Activated CD8-positive, alpha-beta memory T cell treated with anti-CD3 and anti-CD28 coated beads, Interleukin-2, amount 50 U/mL, for 1 hour (primary cell): Measurements from ENCODE around the gene DROSHA.

Experiments
- DNase-seq: peaks from one replicate; pipeline ENCODE4 v3.0.0-alpha.2; 2020; ENCODE audit errors: extremely low read depth

Gene DROSHA

DNA sequence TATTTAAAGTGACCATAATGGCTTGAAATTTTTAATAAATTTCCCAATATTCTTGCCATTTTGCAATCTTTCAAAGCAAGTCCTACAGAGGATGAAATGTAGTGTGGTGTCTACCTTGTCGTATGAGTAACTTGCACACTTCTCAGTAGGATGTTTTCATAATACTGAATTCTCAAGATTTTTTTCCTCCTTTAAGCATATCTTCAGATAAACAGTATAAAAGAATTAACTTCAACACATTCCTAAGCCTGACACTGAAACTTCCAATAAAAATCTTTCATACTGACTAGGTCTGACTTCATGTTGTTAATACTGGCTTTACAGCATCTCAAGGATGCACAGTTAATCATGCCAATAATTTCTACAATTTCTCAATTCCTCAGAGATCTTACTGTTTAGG lies 62.0 kb downstream of the DROSHA start:
- no peak for DNase-seq

DNA sequence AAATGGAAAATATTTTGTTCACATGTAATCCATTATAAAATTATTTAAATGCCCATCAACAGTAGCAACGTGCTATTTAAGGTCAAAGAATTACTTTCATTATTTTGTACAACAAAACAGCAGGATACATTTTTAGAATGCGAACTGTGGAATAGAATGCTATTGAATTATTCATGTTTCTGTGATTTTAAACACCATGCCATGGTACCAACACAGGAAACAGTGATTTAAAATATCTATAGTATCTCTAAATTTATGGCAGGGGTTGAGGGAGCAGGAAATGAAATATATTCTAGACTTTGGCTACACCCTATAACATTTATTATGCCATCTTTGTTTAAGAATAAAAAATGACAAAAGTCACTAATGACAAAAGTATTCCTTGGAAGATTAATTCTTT lies 62.4 kb downstream of the DROSHA start:
- no peak for DNase-seq

GRCh38 chr5:31465291-31465690 lies 66.6 kb downstream of the DROSHA start:
- DNase-seq = no peak

- no peak for DNase-seq
These were observed 67.8 kb downstream of the DROSHA start for GRCh38 chr5:31464081-31464480.

- no peak for DNase-seq
These were observed 68.5 kb downstream of the DROSHA start for GRCh38 chr5:31463351-31463750.

DNA sequence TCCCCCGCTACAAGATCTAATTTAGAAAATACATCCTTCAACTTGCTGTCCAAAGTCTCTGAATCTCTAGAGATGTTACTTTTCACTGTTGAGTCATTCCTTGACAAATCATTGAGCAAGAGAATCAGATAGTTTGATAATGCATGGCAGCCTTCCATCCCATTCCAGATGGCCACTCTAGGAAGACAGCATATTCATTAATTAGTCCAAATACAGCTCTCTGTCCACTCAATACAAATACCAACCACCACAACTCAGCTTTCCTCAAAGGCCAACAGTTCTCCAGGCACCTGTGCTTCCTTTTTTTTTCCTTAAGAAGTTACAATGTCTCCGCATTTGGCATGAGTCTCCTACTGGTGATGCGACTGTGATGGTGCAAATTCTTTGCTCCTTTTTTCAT lies 72.3 kb downstream of the DROSHA start:
- no peak for DNase-seq

DNA sequence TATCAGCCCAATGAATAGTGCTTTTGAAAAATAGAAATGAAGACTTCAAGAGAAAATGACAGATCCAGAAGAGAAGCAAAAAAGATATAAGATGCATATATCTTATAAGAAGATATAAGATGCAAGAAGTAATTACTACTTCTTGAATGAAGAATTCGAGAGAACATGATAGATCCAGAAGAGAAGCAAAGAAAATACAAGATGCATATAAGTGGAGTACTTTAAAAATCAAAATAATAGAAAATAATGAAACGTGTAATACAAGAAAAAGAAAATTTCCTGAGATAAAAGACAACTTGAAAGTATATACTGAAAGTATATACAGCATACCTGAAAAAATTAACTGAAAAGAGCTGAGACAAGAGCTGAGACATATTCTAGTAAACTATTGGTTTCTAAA lies 76.7 kb downstream of the DROSHA start:
- DNase-seq = no peak

DNA sequence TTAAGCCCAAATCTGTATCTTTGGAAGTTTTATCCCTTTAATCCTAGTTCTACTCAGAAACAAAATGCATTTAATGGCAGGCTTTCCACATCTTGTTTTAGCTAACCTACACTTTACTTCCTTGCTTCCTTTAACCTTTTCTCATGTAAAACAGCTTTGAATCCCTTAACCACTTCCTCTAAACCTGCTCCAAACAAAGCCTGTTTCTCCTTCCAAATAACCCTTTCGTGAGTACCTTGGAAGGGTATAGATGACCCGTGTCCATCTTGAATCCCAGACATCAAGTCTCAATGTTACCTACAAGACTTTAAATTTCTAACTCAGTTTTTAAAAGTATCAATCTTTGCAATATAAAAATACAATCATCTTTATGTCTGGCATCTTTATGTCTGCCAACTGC lies 78.4 kb downstream of the DROSHA start:
- no peak for DNase-seq

DNA sequence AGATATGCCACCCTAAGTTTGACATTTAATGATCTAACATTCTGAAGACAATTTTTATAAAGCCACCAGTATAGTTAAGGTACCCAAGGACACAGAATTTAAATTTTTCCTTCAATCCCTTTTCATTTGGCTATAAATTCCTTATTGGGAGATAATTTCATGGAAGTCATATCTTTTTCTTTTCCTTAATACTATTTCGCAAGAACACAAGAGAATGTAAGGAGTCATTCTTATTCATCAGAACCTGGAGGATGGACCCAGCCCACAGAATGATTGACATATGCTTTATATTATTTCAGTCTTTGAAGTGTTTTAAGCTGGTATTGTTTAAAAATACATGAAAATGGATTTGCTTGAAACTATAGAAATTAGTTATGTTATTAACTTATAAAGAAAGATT lies 79.6 kb downstream of the DROSHA start:
- DNase-seq = no peak

GRCh38 chr5:31449962-31450361 lies 81.9 kb downstream of the DROSHA start:
- no peak for DNase-seq

- DNase-seq = no peak
These were observed 82.7 kb downstream of the DROSHA start for GRCh38 chr5:31449174-31449573.

DNA sequence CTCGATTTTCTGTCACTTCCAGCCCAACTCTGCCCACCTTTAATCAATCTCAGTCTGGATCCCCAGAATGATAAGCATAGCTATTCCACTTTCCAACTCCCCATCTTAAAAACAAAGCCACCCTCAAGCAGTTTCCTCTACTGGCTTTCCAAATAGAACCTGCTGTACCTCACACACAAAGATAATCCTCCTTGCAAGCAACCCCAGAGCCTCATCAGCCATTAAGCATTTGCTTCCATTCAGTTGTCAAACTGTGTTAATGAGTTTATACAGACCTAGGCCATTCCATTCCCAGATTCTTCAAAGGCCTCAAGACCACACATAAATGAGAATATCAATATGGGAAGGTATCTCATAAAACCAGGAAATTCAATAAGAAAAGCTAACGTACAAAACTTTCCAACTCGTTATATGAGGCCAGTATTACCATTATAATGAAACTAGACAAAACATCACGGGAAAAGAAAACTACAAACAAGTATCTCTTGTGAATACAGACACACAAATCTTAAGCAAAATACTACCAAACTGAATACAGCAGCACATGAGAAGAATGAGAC lies 86.8 kb downstream of the DROSHA start:
- DNase-seq = no peak

DNA sequence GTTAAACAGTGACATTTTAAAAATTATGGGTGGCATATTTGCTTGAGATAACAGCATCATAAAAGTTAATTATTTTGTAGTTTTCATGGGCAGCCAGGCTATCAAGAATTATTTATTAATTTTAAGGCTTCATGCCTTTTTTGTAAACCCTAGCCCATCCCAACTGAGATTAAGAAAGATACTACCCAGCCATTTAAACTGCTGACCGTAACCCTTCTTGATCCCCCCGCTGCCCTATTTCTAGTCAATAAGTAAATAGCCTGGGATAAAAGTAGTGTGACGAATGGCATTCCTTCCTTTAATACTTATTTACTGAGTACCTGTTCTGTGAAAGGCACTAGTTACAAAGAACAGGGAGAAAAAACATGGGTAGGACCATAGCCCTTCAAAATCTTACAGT lies 88.3 kb downstream of the DROSHA start:
- no peak for DNase-seq

DNA sequence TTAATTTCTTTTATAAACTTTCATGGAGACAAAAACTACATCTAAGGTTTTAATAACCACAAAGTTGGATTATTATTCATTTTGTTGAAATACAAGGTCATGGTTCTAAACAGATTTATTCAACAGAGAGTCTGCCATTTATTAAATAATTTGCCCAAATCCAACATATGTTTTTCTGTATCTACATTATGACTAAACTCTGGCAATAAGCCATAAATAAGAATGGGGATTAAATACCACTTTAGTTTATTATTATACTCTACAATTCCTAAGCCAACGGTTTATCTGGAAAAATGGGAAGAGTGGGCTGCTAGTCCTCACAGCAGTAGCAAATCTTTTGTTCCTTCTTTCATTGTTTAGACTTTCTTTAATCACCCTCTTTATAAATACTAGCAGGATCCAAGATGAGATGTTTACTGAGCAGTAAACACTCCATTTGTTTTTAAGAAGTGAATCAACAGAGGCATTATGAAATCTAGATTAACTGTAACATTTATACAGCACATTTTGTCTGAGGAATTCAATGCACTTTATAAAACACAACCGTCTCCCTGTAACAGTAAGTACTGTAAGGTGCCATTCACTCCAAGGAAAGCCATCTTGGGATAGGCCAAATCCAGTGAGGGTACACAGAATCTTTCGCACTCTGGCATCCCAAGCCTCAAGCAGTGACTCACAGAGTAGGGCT lies 89.7 kb downstream of the DROSHA start:
- DNase-seq = no peak

GRCh38 chr5:31436851-31437250 lies 95.0 kb downstream of the DROSHA start:
- no peak for DNase-seq

DNA sequence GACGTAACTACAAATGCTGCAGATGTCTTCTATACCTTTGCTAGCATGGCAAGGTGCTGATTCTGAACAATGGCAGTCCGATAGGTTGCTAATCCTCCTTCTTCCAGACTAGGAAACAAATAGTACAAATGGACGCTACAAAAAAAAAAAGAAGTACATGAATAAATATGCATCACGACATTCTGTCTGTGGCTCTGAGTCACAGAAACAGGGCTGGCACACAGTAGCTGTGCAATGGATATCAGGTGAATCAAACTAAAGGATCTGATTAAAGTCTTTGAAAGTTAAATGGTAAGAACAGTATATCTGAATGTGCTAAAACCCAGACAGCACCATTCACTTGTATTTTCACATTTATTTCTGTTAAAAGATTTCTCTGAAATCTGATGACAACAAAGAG lies 96.2 kb downstream of the DROSHA start:
- no peak for DNase-seq

- no peak for DNase-seq
These were observed 97.0 kb downstream of the DROSHA start for GRCh38 chr5:31434898-31435297.

DNA sequence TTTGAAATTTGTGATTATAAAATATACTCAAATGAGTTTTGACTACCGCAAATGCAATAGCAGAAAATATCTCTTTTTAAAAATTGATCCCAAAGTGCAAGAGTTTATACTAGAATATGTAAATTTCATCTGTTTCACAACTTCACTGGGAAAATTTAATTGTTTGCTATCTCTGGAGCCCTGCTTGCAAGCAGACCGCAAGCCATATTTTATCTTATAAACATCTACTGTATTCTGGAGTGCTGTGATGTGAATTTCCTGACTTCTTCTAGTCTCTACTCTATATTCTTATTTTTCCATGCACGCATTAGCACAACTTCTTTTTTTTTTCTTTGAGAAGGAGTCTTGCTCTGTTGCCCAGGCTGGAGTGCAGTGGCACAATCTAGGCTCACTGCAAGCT lies 98.7 kb downstream of the DROSHA start:
- no peak for DNase-seq

- no peak for DNase-seq
These were observed 104.1 kb downstream of the DROSHA start for GRCh38 chr5:31427724-31428309.

- no peak for DNase-seq
These were observed 104.7 kb downstream of the DROSHA start for GRCh38 chr5:31427013-31427723.

DNA sequence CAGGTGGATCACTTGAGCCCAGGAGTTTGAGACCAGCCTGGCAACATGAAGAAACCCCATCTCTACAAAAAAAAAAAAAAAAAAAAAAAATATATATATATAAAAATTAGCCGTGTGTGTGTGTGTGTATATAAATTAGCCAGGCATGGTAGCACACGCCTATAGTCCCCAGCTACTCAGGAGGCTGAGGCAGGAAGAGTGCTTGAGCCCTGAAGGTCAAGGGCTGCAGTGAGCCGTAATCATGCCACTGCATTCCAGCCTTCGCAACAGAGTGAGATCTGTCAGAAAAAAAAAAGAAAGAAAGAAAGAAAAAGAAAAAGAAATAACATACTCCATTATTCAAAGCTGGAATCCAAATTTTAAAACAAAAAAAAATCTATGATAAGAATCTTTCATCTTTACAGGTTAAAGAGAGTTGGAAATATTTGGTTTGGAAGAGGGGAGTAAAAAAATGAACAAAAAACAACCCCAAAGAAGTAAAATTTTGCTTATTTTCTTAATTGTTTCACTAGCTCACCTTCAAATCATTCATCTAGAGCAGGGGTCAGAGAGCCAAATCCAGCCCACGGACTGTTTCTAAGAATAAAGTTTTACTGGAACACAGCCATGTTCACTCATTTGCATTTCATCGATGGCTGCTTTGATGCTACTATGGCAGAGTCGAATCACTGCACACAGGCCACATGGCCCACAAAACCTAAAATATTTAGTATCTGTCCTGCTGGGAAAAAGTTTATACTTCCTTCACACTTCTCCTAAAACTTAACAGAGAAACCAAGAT lies 109.9 kb downstream of the DROSHA start:
- DNase-seq = no peak

- no peak for DNase-seq
These were observed 114.4 kb downstream of the DROSHA start for GRCh38 chr5:31417512-31417911.
